HuH-7.5 (cell line): ENCODE measurements around the gene RNF208.
A peak's percentile ranks its signal among the peaks of the same experiment; 100 is the strongest.

Experiments used
- DNase-seq: peaks from one replicate; pipeline ENCODE4 v3.0.0; 2011; ENCODE audit warnings: low spot score

The RNF208 gene

GRCh38 chr9:137191691-137192447 is 30.2 kb downstream of the RNF208 start:
- no peak for DNase-seq

- DNase-seq = no peak
Observed at GRCh38 chr9:137191245-137191644, 30.8 kb downstream of the RNF208 start.

- no peak for DNase-seq
Observed at GRCh38 chr9:137190315-137190856, 31.7 kb downstream of the RNF208 start.

- DNase-seq = no peak
Observed at GRCh38 chr9:137189297-137190295, 32.4 kb downstream of the RNF208 start.

GRCh38 chr9:137188490-137189296 is 33.3 kb downstream of the RNF208 start, which contains the start of the genes ANAPC2 and SSNA1:
ANAPC2 (minus strand) TSS chr9:137188560; CDS start chr9:137188532, 28 bp downstream.
SSNA1 (plus strand) TSS chr9:137188676; CDS start chr9:137188727, 51 bp downstream.
- peak; percentile 94 for DNase-seq

GRCh38 chr9:137188086-137188489 is 34.0 kb downstream of the RNF208 start:
- DNase-seq = no peak

GRCh38 chr9:137187386-137187785 is 34.7 kb downstream of the RNF208 start:
- no peak for DNase-seq

- no peak for DNase-seq
Observed at GRCh38 chr9:137186385-137186784, 35.7 kb downstream of the RNF208 start.

GRCh38 chr9:137185921-137186320 is 36.1 kb downstream of the RNF208 start:
- no peak for DNase-seq

GRCh38 chr9:137184881-137185660 is 37.0 kb downstream of the RNF208 start:
- DNase-seq = no peak

GRCh38 chr9:137183980-137184595 is 38.0 kb downstream of the RNF208 start:
- no peak for DNase-seq

GRCh38 chr9:137182836-137183235 is 39.2 kb downstream of the RNF208 start:
- no peak for DNase-seq

- DNase-seq = no peak
Observed at GRCh38 chr9:137181680-137182079, 40.4 kb downstream of the RNF208 start.

GRCh38 chr9:137180491-137180890 is 41.5 kb downstream of the RNF208 start:
- no peak for DNase-seq

- no peak for DNase-seq
Observed at GRCh38 chr9:137179761-137180160, 42.3 kb downstream of the RNF208 start.

GRCh38 chr9:137178939-137179630 is 43.0 kb downstream of the RNF208 start:
- no peak for DNase-seq

- no peak for DNase-seq
Observed at GRCh38 chr9:137178201-137178938, 43.7 kb downstream of the RNF208 start.

GRCh38 chr9:137176302-137177182 is 45.5 kb downstream of the RNF208 start:
- DNase-seq = peak; percentile 87
